ENCODE measurements around the gene WTAP. TPM values are rescaled to one million over a fixed set of nuclear protein-coding genes. Genes with fewer than 3 reads are reported as not detected.

WTAP gene
- total and polyA plus RNA-seq, 2 of the 8 experiments (the other 6 are each of a cell fraction or from before 2014, with no cell fraction given), result 32.6 to 120 TPM

GRCh38 chr6:159715605-159716004 lies 11.7 kb upstream of the WTAP start (continued):
- TF ChIP-seq CHD2 (IDR thresholded peaks at IDR 0.05; ENCODE audit: low read length) (no peak), SIN3A (conservative IDR thresholded peaks at IDR 0.05 in 1 of 2, IDR thresholded peaks at IDR 0.05 in 1 of 2; ENCODE audit: low read depth in 1 of 2, low read length in 2 of 2) (no peak), HDAC2 (IDR thresholded peaks at IDR 0.05; ENCODE audit: borderline replicate concordance in 1 of 2, low read depth in 2 of 2, low read length in 2 of 2) (no peak), RAD21 (IDR thresholded peaks at IDR 0.05 in 1 of 2, conservative IDR thresholded peaks at IDR 0.05 in 1 of 2; ENCODE audit: low read depth in 2 of 2, low read length in 2 of 2) (no peak), POLR2AphosphoS5 (IDR thresholded peaks at IDR 0.05; ENCODE audit: low read depth, low read length) (no peak), SP4 (IDR thresholded peaks at IDR 0.05; ENCODE audit: low read length) (no peak), RNF2 (IDR thresholded peaks at IDR 0.05; ENCODE audit: borderline replicate concordance, low read depth, low read length, missing control alignments, poor library complexity, severe bottlenecking) (no peak), SP1 (IDR thresholded peaks at IDR 0.05; ENCODE audit: low read depth, low read length) (no peak)
